Measurements from ENCODE around the gene GRIN2C.

DNA sequence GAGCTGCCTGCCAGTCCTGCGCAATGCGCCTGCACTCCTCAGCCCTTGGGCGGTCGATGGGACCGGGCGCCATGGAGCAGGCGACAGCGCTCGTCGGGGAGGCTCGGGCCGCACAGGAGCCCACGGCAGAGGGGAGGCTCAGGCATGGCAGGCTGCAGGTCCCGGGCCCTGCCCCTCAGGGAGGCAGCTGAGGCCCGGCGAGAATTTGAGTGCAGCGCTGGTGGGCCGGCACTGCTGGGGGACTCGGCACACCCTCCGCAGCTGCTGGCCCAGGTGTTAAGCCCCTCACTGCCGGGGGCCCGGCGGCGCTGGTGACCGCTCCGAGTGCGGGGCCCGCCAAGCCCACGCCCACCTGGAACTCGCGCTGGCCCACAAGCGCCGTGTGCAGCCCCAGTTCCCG lies 47.3 kb upstream of the GRIN2C start:
- TF ChIP-seq, protein P1, sequence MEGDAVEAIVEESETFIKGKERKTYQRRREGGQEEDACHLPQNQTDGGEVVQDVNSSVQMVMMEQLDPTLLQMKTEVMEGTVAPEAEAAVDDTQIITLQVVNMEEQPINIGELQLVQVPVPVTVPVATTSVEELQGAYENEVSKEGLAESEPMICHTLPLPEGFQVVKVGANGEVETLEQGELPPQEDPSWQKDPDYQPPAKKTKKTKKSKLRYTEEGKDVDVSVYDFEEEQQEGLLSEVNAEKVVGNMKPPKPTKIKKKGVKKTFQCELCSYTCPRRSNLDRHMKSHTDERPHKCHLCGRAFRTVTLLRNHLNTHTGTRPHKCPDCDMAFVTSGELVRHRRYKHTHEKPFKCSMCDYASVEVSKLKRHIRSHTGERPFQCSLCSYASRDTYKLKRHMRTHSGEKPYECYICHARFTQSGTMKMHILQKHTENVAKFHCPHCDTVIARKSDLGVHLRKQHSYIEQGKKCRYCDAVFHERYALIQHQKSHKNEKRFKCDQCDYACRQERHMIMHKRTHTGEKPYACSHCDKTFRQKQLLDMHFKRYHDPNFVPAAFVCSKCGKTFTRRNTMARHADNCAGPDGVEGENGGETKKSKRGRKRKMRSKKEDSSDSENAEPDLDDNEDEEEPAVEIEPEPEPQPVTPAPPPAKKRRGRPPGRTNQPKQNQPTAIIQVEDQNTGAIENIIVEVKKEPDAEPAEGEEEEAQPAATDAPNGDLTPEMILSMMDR (IDR thresholded peaks at IDR 0.05; ENCODE audit: low read depth, low read length) = no peak
- no peak for TF ChIP-seq EZH2phosphoT487 (IDR thresholded peaks at IDR 0.05; ENCODE audit: low read depth)

All from OCI-LY3 (cell line).